T-helper 1 cell treated with Interleukin-12 subunit alpha and Interleukin-12 subunit beta and Interleukin-4 antibody, amounts not matched to agents 30 ng/mL and 1 ng/mL, for 36 hours (primary cell): Measurements from ENCODE around the gene CDH6. TPM values are rescaled to one million over a fixed set of nuclear protein-coding genes. Genes with fewer than 3 reads are reported as not detected.

Source experiments
- intact Hi-C: fragments of 100-400 bp; cut with micrococcal nuclease; formaldehyde crosslinking; loops from one replicate; pipeline ENCODE4 v1.15.1; 2024
- total RNA-seq: library from RNA; stranded (reverse); gene quantifications from 2 replicates; pipeline ENCODE4 v1.2.3, GENCODE V29; 2022

The CDH6 gene
- total RNA-seq, 1 donor from 2014 or later = not detected

DNA sequence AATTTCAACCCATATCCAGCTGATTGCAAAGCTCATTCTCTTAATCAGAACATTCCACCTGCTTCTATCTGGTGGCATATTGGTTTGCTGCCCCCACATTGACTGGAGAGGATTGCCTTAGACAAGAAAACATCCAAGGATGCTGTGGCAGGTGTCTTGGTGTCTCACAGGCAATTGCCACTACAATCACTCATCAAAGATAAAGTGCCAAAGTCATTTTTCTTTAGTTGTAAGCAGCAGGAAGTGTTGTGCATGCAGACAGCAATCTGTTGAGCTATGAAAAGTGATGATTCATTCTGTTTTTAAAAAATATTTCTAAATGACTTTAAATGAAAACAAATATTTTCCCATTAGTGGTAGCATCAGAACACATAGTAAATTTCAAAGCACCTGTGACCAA is 53.9 kb downstream of the CDH6 start:
- intact Hi-C loops = no loop called here

DNA sequence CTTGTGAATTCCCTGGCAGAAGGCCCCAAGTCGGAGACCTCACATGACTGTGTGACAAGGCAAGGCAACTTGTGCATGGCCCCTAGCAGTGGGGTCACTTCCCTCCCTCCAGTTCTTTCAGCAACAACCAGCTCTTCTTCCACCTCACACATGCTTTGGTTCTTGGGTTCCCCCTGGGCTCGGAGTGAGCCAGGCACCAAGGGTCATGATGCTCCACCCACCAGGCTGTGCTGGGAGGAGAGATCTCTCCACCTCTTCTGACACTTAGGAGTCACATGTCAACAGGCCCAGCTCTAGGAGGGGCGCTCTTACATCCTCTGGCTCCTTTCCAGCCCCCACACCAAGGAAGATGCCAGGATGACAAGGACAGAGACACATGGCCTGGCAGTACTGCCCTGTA is 56.7 kb downstream of the CDH6 start:
- intact Hi-C loops = no loop called here

DNA sequence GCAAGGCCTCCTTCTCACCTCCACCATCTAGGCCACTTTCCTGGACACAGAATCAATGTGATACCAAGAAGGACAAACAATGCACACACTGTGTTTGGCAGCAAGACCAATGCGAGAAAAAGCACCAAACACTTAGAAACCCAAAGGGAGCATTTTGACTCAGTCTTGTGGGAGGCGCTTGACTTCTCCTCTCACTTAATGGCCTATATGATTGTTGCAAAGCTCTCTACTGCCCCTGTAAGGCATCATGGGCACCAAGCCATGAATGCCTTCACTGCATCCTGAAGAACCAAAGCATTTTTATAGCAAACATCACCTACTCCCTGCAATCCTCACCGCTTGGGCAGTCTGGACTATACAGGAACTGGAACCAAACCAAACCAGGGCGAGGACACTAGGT is 57.5 kb downstream of the CDH6 start:
- intact Hi-C loops = no loop called here

DNA sequence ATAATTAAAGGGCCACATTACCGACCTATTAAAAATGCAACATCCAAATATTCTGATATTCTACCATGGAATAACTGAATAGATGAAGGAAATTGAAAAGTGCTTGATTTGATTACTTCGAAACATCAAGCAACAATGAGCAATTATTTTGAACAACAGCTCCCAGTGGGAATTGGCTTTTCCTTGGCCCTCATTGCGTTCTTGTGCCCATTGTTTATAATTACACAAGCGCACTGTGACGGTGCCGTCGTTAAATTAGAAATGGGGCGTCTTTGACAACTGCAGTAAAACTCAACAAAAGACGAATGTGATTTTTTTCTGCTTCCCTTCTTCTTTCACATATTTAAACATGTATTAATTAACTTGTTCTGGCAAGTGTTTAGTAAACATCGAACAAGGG is 61.6 kb downstream of the CDH6 start:
- intact Hi-C loops = no loop called here

DNA sequence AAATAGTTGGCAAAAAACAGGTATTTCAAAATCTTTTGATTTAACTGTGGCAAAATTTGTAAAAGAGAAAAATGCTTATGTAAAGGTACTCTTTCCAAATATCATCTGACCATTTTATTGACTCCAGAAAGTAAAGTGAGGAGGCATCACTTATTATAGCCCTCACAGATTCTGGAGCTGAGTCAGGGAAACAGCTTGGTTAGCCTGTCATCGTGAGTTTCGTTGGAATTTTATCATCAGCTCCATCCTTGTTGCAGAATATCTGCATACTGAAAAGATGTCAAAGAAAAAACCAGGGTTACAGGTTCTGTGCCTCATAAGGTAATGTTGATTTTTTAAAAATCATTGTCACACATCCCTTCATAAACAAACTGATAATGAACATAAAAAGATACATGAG is 74.8 kb downstream of the CDH6 start:
- intact Hi-C loops = no loop called here

DNA sequence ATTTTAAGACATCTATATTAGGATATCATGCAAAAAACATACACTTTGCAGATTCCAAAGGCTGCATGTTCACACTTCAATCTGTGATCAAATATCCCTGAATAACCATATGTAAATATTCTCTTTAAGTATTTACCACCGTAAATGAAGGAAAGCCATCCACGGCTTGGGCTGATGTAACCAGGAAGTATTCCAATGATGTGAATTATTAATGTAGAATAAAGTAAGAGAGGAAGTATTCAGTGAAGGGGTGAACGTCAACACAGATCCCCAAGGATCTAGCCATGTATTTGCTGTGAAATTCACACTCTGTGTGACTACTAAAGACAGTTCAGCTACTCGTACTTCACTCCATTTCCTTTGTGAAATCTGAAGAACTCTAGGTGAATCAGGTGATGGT is 75.2 kb downstream of the CDH6 start:
- intact Hi-C loops = no loop called here

DNA sequence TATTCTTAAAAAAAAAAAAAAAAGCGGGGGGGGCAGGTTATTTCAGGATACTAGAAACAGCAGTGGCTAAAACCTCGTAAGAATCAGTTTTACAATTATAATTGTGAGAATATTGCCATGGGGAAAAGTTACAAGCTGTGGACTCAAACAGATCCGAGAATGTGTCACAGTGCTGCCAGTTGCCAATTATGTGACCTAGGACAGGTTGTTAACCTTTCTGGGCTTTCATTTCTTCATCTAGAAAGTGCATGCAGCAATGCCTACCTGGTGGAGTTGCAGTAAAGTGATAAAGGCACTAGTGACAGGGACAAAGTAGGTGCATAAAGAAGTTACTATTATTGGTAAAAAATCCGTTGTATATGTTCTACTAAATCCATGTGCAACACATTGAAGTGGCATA is 75.8 kb downstream of the CDH6 start:
- intact Hi-C loops = no loop called here

DNA sequence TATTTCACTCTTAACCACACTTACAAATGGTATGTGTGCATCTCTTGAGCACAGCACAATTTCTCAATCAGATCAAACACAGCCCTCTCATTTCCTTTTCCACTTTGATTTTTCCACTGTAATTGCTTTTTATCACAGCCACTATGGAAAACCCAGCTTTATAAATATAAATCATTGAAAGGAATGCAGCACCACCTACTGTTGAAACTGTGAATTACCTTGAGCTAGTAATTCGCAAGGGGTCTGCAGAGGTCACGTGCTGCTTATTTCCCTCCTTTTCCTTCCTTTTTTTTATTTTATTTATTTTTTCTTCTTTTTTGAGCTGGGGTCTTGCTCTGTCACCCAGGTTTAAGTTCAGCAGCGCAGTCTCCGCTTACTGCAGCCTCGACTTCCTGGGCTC is 76.9 kb downstream of the CDH6 start:
- intact Hi-C loops = no loop called here

DNA sequence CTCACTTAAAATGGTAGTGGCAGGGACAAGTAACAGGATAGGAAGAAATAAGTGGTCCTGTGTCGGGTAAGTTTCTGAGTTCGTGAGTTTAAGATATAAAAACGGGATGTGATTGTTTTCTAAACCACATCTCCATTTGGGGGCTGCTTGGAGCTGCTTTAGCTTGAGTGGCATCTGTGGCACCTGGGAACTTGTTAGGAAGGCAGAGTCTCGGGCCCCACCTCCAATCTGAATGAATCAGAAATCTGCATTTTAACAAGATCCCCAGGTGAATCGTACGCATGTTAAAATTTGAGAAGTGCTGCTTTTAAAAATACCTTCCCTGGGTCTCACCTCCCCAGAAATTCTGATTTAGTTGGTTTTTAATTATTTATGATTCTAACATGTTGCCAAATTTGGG is 78.1 kb downstream of the CDH6 start:
- intact Hi-C loops = no loop called here

DNA sequence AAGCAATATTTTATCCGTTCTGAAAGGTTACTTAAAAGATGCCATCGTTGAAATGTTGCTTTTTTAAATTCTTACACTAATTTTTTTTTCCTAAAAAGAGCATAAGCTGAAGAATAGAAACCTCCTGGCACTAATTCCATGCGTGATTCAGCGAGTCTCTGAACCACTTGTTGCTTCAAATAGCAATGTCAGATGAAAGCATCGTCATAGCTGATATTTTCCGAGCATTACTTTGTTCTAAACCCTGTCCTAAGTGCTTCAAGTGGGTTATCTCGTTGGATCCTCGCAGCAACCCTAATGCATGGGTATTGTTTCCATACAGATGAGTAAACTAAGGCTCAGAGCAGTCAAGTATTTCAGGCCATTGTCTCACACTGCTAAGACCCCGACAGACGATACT is 79.7 kb downstream of the CDH6 start:
- intact Hi-C loops = no loop called here

DNA sequence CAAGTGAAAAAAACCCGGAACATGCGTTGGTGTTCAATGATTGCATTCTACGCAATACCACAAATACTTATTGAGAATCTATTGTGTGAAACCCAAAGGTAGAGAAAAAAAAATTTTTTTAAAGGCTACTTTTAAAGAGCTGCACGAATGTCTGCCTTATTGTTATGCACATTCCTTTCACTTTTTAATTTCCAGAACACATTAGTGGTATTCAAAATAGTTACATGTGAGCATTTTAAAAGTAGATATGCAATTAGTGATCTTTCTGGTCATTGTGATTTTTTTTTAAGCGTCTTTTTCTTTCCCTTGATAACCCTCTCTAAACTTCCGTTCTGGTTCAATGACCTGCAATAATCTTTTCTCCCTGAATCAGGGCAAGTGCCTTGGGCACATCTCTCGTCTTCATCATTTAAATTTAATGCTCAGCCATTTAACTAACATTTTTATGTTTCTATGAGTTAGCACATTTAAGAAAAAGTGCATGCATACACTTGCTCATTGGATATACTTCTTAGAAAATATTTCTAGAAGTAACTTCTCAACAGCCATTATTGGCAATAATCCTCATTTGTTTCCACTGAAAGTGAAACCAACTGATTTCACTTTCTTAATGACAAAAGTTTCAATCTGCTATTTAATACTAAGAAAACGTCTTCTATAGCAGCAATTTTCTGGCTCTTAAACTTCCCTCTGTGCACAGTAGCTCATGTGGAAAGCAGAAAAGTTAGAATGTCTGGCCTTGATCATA is 80.3 kb downstream of the CDH6 start:
- intact Hi-C loops = no loop called here

DNA sequence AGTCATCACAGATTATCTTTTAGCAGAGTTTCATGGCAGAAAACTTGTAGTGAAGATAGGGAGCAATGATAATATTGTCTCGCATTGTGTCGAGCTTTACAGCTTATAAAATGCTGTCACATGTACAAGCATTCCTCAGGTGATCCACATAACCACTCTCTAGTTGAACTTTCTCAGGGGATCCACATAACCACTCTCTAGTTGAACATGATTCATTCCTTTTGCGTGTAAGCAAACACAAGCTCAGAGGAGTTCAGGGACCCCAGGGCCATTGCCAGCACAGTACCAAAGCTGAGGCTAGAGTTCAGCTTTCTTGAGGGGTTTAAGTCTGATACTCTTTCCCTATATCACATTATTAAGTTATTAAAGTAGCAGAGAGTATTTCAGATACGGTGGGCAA is 86.7 kb downstream of the CDH6 start:
- intact Hi-C loops = no loop called here

DNA sequence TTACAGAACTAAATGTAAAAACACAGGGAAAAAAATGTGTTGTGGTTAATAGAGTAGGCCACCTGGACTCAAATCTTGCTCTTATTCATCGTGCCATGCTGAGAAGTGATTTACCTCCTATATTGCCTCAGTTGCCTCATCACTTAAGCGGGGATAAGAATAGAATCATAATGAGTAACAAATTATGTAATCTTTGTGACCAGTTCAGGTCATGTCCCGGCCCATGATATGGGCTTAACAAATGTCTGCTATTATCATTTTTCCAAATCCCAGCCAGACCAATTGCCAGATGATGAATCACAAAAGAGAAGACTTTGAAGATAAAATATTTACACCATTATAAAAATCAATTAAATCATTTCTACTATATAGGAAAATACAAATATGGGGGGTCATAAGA is 89.8 kb downstream of the CDH6 start:
- intact Hi-C loops = no loop called here

DNA sequence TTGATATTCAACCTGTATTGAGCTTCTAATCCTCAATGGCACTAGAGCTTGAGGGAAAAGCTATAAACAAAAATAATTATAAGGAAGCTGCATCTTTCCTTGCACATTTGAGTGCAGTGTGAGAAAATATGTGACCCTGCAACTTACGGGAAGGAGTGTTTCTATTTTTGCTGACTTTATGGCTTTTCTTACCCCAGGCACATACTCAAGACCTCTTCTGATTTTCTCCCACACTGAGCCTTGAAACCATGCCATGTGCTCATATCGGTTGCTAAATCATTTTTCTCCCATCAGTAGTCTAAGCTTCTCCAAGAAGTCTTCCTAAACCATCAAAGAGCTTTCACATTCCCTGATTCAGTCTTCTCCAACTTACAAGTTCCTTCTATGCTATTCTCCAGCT is 91.5 kb downstream of the CDH6 start:
- intact Hi-C loops = no loop called here

DNA sequence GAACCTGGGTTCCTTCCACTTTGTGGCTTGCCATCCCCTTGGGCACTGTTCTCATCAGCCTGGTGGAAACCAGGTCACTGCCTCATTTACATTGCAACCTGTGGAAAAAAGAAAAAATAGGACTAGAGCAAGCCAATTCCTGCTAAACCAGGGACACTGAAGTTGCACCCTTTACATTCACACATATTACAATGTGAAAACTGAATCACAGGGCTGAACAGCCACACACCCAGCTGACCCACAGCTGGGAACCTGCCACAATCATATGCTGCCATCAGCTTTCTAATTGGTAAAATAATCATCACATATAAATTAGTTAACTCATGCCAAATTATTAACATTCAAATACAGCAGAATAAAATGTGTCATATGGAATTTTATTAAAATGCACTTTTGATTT is 94.5 kb downstream of the CDH6 start:
- intact Hi-C loops = no loop called here

DNA sequence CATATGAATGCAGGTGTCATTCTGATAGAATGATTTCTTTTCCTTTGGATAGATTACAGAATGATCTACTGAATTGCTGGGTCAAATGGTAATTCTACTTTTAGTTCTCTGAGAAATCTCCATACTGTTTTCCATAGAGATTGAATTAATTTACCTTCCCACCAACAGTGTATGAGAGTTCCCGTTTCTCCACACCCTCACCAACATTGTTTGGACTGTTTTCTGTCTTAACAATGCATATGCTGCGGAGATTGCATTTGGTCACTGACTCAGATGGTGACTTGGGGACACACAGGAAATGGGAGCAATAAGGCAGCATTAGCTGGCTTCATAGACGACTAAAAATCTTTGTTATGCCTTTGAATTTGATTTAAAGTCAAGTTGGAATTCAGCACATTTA is 95.9 kb downstream of the CDH6 start:
- intact Hi-C loops = no loop called here

DNA sequence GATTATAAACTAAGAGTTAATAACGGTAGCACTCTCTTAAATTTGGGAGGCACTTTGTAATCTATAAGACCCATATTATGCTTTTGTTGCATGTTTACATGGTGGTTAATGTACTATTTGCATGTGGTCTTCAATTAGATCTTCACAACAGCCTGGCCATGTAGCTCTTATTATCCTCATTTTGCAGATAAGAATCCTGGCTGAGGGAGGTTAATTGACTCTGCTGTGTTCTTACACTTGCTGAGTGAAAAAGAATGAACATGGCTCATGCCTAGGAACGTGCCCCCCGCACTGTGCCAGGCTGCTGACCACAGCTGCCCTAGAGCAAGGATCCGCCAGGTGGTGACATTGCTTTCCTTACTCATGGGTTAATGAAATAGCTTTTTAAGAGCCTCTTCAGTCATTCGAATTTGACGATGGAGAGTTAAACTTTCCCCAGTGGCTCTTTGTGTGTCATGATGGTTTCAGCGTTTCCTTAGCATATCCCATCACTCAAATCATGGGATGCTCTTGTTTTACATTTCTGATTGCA is 97.9 kb downstream of the CDH6 start:
- intact Hi-C loops = no loop called here

DNA sequence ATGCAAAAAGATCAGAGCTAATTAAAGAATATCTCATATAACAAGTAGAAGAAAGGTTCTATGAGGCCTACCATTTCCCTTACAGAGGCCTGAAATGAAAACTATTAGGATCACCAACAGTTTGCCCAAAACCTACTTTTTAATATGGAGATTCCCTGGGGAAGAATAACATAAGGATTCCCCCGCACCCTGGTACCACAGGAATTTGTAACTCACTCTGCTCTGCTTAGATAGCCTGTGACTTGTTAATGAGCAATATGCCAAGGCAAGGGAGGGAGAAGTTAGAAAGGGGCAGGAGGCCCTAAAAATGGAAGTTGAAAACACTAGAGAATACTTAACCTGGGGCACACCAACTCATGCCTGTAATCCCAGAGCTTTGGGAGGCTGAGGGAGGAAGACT is 107.0 kb downstream of the CDH6 start:
- intact Hi-C loops = no loop called here

DNA sequence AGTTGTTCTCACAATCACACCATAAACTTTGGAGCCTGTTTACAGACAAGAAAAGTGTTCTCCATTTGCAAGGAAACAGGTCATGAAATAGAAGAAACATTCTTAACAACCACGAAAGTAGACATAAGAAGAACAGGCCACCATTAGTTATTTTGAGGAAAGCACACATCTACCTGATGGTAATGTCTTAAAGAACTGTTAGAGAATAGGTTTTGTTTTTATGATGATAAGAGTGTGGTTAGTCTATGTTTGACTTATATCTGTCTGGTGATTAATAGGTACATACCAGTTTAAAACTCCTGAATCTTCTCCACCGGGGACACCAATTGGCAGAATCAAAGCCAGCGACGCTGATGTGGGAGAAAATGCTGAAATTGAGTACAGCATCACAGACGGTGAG is 108.3 kb downstream of the CDH6 start:
- intact Hi-C loops = no loop called here

DNA sequence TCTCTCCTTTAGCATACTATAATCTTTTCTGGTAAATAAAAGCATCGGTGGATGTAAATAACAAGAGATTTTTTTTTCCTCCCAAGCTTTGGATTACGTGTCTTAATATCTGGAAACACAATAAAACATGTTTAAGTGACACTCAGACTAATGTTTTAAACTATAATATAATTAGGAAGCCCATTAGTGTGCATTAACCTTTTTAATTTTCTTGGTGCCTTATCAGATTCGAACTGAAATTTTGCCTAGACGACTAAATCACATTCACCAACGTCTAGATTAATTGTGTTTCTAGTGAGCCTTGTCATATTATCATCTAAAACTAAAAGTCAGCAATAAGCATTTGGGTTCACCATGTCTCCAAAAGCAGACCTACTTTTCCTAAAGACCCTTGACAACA is 110.2 kb downstream of the CDH6 start:
- intact Hi-C loops = no loop called here

DNA sequence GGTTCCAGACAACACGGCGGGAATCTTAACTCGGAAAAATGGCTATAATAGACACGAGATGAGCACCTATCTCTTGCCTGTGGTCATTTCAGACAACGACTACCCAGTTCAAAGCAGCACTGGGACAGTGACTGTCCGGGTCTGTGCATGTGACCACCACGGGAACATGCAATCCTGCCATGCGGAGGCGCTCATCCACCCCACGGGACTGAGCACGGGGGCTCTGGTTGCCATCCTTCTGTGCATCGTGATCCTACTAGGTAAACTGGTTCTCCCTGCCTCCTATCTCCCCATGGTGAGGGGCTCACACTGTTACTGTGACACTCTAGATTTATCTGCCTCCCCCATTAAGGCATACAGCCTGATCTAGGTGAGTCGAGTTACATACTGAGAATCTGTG is 124.2 kb downstream of the CDH6 start:
- intact Hi-C loops = no loop called here

DNA sequence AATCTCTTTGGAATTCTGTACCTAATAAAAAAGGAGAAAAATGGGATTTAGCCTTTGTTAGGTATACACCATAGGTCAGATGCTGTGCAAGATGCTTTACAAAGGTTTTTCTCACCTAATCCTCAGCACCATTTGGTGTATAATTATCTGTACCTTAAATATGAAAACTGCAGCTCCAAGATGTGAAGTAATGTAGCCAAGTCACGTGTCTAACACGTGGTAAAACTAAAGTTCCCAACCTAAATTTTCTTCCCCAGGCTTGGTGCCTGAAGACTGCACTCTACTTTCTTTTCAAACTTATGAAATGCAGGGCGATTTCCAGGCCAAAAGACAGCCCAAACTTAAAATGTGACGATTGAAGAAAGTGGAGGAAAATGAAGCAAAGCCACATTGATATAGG is 125.8 kb downstream of the CDH6 start:
- intact Hi-C loops = no loop called here

DNA sequence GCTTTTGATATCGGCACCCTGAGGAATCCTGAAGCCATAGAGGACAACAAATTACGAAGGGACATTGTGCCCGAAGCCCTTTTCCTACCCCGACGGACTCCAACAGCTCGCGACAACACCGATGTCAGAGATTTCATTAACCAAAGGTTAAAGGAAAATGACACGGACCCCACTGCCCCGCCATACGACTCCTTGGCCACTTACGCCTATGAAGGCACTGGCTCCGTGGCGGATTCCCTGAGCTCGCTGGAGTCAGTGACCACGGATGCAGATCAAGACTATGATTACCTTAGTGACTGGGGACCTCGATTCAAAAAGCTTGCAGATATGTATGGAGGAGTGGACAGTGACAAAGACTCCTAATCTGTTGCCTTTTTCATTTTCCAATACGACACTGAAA is 129.5 kb downstream of the CDH6 start:
- intact Hi-C loops = no loop called here

DNA sequence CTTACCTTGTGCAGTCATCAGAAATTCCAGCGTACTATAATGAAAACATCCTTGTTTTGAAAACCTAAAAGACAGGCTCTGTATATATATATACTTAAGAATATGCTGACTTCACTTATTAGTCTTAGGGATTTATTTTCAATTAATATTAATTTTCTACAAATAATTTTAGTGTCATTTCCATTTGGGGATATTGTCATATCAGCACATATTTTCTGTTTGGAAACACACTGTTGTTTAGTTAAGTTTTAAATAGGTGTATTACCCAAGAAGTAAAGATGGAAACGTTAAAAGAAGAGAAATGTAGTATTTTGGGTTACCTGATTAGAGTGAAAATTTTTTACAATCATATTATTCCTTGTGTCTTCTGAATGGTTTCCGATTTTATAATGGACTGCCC is 131.4 kb downstream of the CDH6 start:
- intact Hi-C loops = no loop called here
